CD4-positive, CD25-positive, alpha-beta regulatory T cell (primary cell): ENCODE measurements around the gene PLEKHF1. TPM values are rescaled to one million over a fixed set of nuclear protein-coding genes. Genes with fewer than 3 reads are reported as not detected.
A peak's percentile ranks its signal among the peaks of the same experiment; 100 is the strongest.
"Not testable (repeated sequence)": the region's sequence is repeated elsewhere in the genome, so short reads cannot be mapped to it uniquely, and the experiment has no call there.

Experiments used
- ATAC-seq, 2 donors: fragments of 150-1000 bp; cut with Tn5 transposase; one replicate each; pipeline ENCODE4 v1.10.0; 2021; ENCODE audit warnings: low read depth in 2 of 2, moderate number of reproducible peaks in 2 of 2, moderate library complexity in 1 of 2
- DNase-seq, 3 donors: peaks; one replicate each; pipeline versions ENCODE4 v3.0.0 to v3.0.0-alpha.2; 2012 to 2022; ENCODE audit warnings: mixed read lengths in 1 of 3
- H3K27ac ChIP-seq: one replicate; pipeline ENCODE4 v1.7.0; 2013; ENCODE audit warnings: mild to moderate bottlenecking, low read length; ENCODE audit not compliant: insufficient read depth, poor library complexity, severe bottlenecking
- H3K27me3 ChIP-seq: one replicate; pipeline ENCODE4 v1.7.0; 2013; ENCODE audit warnings: low read length; ENCODE audit not compliant: control insufficient read depth, insufficient read depth
- H3K36me3 ChIP-seq: one replicate; pipeline ENCODE4 v1.7.0; 2013; ENCODE audit warnings: mild to moderate bottlenecking, low read length, moderate library complexity; ENCODE audit not compliant: control insufficient read depth, insufficient read depth
- H3K4me1 ChIP-seq: 2 replicates; pipeline ENCODE4 v1.7.0; 2013; ENCODE audit warnings: mild to moderate bottlenecking, low read length; ENCODE audit not compliant: insufficient read depth, control insufficient read depth, poor library complexity, severe bottlenecking
- H3K4me3 ChIP-seq: one replicate; pipeline ENCODE4 v1.7.0; 2013; ENCODE audit warnings: low read depth, mild to moderate bottlenecking, low read length, moderate library complexity
- H3K9me3 ChIP-seq, 2 experiments: 1 replicate in 1 of 2; 2 replicates in 1 of 2; pipeline ENCODE4 v1.7.0; 2013; ENCODE audit warnings: low read length in 2 of 2, mild to moderate bottlenecking in 1 of 2, moderate library complexity in 1 of 2; ENCODE audit not compliant: control insufficient read depth in 2 of 2
- H3K27ac Mint-ChIP-seq, 3 donors: one replicate each; pipeline ENCODE4 v1.8.0; 2020 to 2022; ENCODE audit warnings: mild to moderate bottlenecking in 3 of 3, mixed read lengths in 3 of 3, moderate library complexity in 2 of 3
- H3K27me3 Mint-ChIP-seq: one replicate; pipeline ENCODE4 v1.8.0; 2022; ENCODE audit warnings: mild to moderate bottlenecking, mixed read lengths
- H3K36me3 Mint-ChIP-seq: one replicate; pipeline ENCODE4 v1.8.0; 2020; ENCODE audit warnings: mixed read lengths
- H3K4me1 Mint-ChIP-seq, 4 donors: one replicate each; pipeline ENCODE4 v1.8.0; 2020 to 2022; ENCODE audit warnings: mixed read lengths in 4 of 4, mild to moderate bottlenecking in 1 of 4
- H3K4me3 Mint-ChIP-seq, 4 donors: one replicate each; pipeline ENCODE4 v1.8.0; 2020 to 2022; ENCODE audit warnings: mild to moderate bottlenecking in 4 of 4, mixed read lengths in 4 of 4, moderate library complexity in 3 of 4
- H3K9me3 Mint-ChIP-seq, 7 donors: one replicate each; pipeline ENCODE4 v1.8.0; 2020 to 2022; ENCODE audit warnings: mixed read lengths in 7 of 7, mild to moderate bottlenecking in 3 of 7, moderate library complexity in 2 of 7
- polyA plus RNA-seq, 4 donors: library from polyadenylated mRNA; unstranded; fragments of 300-500 nt; fragmentation: Illumina TruSeq; gene quantifications; one replicate each; pipeline ENCODE4 v1.2.3, GENCODE V29; 2021
- total RNA-seq: library from RNA; stranded (reverse); gene quantifications from one replicate; pipeline ENCODE4 v1.2.3, GENCODE V29; 2022

PLEKHF1 gene
- total and polyA plus RNA-seq, 5 donors from 2014 or later: 21.0 to 49.3 (median 35.1) TPM

GRCh38 chr19:29622166-29623070, 42.8 kb upstream of the PLEKHF1 start:
- Histone ChIP-seq H3K27me3 (no peaks in the 10 kb centered on the region), H3K27ac (peak overlapping the region; percentile 47), H3K9me3 (no peaks in the 10 kb centered on the region), H3K4me1 (peaks cover 44% of the 10 kb centered on the region), H3K36me3 (no peaks in the 10 kb centered on the region), H3K4me3 (no peak overlapping the region)
- Mint-ChIP-seq H3K4me3 (peak overlapping the region in 3 of 4 donors; percentile 26 to 68 (median 33)), H3K36me3 (no peaks in the 10 kb centered on the region), H3K27ac (peak overlapping the region; percentile 81 to 96 (median 86)), H3K27me3 (no peaks in the 10 kb centered on the region), H3K9me3 (no peaks in the 10 kb centered on the region), H3K4me1 (peaks cover 5 to 49% (median 31%) of the 10 kb centered on the region in 4 donors)
- DNase-seq (peak in 2 of 3 donors; percentile 17 to 34), ATAC-seq (peak; percentile 40 to 41)

- peak overlapping the region; percentile 26 to 71 (median 71) for H3K4me3 Mint-ChIP-seq
- no peaks in the 10 kb centered on the region for H3K9me3 ChIP-seq
- peak in 1 of 3 donors; percentile 71 for DNase-seq
- H3K27ac ChIP-seq: peak overlapping the region; percentile 73
- peaks cover 5 to 49% (median 31%) of the 10 kb centered on the region in 4 donors for H3K4me1 Mint-ChIP-seq
- no peaks in the 10 kb centered on the region for H3K9me3 Mint-ChIP-seq
- H3K36me3 ChIP-seq: no peaks in the 10 kb centered on the region
- H3K4me3 ChIP-seq: peak overlapping the region; percentile 24
- no peaks in the 10 kb centered on the region for H3K36me3 Mint-ChIP-seq
- peak; percentile 45 to 48 for ATAC-seq
- H3K27me3 Mint-ChIP-seq: no peaks in the 10 kb centered on the region
- peaks cover 44% of the 10 kb centered on the region for H3K4me1 ChIP-seq
- no peaks in the 10 kb centered on the region for H3K27me3 ChIP-seq
- H3K27ac Mint-ChIP-seq: peak overlapping the region; percentile 88 to 96 (median 93)
Measured at GRCh38 chr19:29623726-29624488, 41.4 kb upstream of the PLEKHF1 start.

GRCh38 chr19:29624489-29625185, 40.6 kb upstream of the PLEKHF1 start:
- no peak for DNase-seq

GRCh38 chr19:29625186-29625651, 40.0 kb upstream of the PLEKHF1 start:
- Mint-ChIP-seq H3K9me3 (no peaks in the 10 kb centered on the region), H3K27ac (peak overlapping the region; percentile 36 to 96 (median 63)), H3K4me1 (peaks cover 5 to 47% (median 31%) of the 10 kb centered on the region in 4 donors), H3K4me3 (no peak overlapping the region), H3K36me3 (no peaks in the 10 kb centered on the region), H3K27me3 (no peaks in the 10 kb centered on the region)
- no peaks in the 10 kb centered on the region for H3K9me3 ChIP-seq
- H3K36me3 ChIP-seq: no peaks in the 10 kb centered on the region
- ATAC-seq (no peak), DNase-seq (no peak)
- no peaks in the 10 kb centered on the region for H3K27me3 ChIP-seq
- no peak overlapping the region for H3K4me3 ChIP-seq
- peak overlapping the region; percentile 19 for H3K27ac ChIP-seq
- peaks cover 44% of the 10 kb centered on the region for H3K4me1 ChIP-seq

More at GRCh38 chr19:29624489-29625185, 40.6 kb upstream of the PLEKHF1 start:
- Mint-ChIP-seq H3K4me1 (peaks cover 5 to 49% (median 31%) of the 10 kb centered on the region in 4 donors), H3K9me3 (no peaks in the 10 kb centered on the region), H3K36me3 (no peaks in the 10 kb centered on the region), H3K27me3 (no peaks in the 10 kb centered on the region), H3K27ac (peak overlapping the region; percentile 88 to 96 (median 93)), H3K4me3 (peak overlapping the region in 3 of 4 donors; percentile 24 to 71 (median 26))
- no peaks in the 10 kb centered on the region for H3K36me3 ChIP-seq
- H3K4me1 ChIP-seq: peaks cover 44% of the 10 kb centered on the region
- no peaks in the 10 kb centered on the region for H3K9me3 ChIP-seq
- no peak for ATAC-seq
- H3K4me3 ChIP-seq: no peak overlapping the region
- no peaks in the 10 kb centered on the region for H3K27me3 ChIP-seq
- H3K27ac ChIP-seq: peak overlapping the region; percentile 73

GRCh38 chr19:29626386-29626785, 38.9 kb upstream of the PLEKHF1 start:
- Mint-ChIP-seq H3K36me3 (no peaks in the 10 kb centered on the region), H3K27me3 (no peaks in the 10 kb centered on the region), H3K4me3 (peak overlapping the region in 1 of 4 donors; percentile 54), H3K9me3 (no peaks in the 10 kb centered on the region), H3K4me1 (peaks cover 5 to 35% (median 21%) of the 10 kb centered on the region in 4 donors), H3K27ac (no peak overlapping the region)
- Histone ChIP-seq H3K27me3 (no peaks in the 10 kb centered on the region), H3K9me3 (no peaks in the 10 kb centered on the region), H3K27ac (no peak overlapping the region), H3K36me3 (no peaks in the 10 kb centered on the region), H3K4me1 (peaks cover 35% of the 10 kb centered on the region), H3K4me3 (no peak overlapping the region)
- ATAC-seq (no peak), DNase-seq (no peak)

- H3K27me3 ChIP-seq: not testable (repeated sequence)
Measured at GRCh38 chr19:29626832-29627231, 38.4 kb upstream of the PLEKHF1 start.

More at GRCh38 chr19:29626832-29627231, 38.4 kb upstream of the PLEKHF1 start:
- H3K9me3 ChIP-seq, H3K36me3 ChIP-seq, H3K27me3 Mint-ChIP-seq, H3K27ac Mint-ChIP-seq, H3K9me3 Mint-ChIP-seq, H3K36me3 Mint-ChIP-seq, DNase-seq, ATAC-seq, H3K27ac ChIP-seq, H3K4me3 ChIP-seq: not testable (repeated sequence)
- peaks cover 5 to 31% (median 17%) of the 10 kb centered on the region in 4 donors for H3K4me1 Mint-ChIP-seq
- H3K4me1 ChIP-seq: peaks cover 31% of the 10 kb centered on the region
- peak overlapping the region in 1 of 4 donors; percentile 54 for H3K4me3 Mint-ChIP-seq
